Activated CD4-positive, alpha-beta T cell treated with anti-CD3 and anti-CD28 coated beads for 36 hours (primary cell): Measurements from ENCODE around the gene MMUT. TPM values are rescaled to one million over a fixed set of nuclear protein-coding genes. Genes with fewer than 3 reads are reported as not detected.
A peak's percentile ranks its signal among the peaks of the same experiment; 100 is the strongest.
"Not testable (repeated sequence)": the region's sequence is repeated elsewhere in the genome, so short reads cannot be mapped to it uniquely, and the experiment has no call there.

Source experiments
- ATAC-seq: fragments of 200-7000 bp; cut with Tn5 transposase; one replicate; pipeline ENCODE4 v1.10.0; 2021; ENCODE audit warnings: mild to moderate bottlenecking, moderate library complexity
- CTCF ChIA-PET: fragments of 350-600 bp; sonication (Branson Sonifier 250); formaldehyde crosslinking; loops from one replicate; lab custom pipeline; 2021; ENCODE audit warnings: antibody characterized with exemption; lab: Charles Lee
- POLR2A ChIA-PET: fragments of 350-600 bp; sonication (Branson Sonifier 250); formaldehyde crosslinking; loops from one replicate; lab custom pipeline; 2021; ENCODE audit warnings: antibody characterized with exemption, inconsistent platforms; lab: Charles Lee
- DNase-seq: peaks from one replicate; pipeline ENCODE4 v3.0.0-alpha.2; 2020
- H3K27ac Mint-ChIP-seq: one replicate; pipeline ENCODE4 v1.8.0; 2021; ENCODE audit warnings: mixed read lengths
- H3K27me3 Mint-ChIP-seq: one replicate; pipeline ENCODE4 v1.8.0; 2021; ENCODE audit warnings: mixed read lengths
- H3K36me3 Mint-ChIP-seq: one replicate; pipeline ENCODE4 v1.8.0; 2021; ENCODE audit warnings: low read depth, mixed read lengths
- H3K4me1 Mint-ChIP-seq: one replicate; pipeline ENCODE4 v1.8.0; 2021; ENCODE audit warnings: mixed read lengths
- H3K4me3 Mint-ChIP-seq: one replicate; pipeline ENCODE4 v1.8.0; 2021; ENCODE audit warnings: mild to moderate bottlenecking, moderate library complexity, mixed read lengths
- H3K9me3 Mint-ChIP-seq: one replicate; pipeline ENCODE4 v1.8.0; 2021; ENCODE audit warnings: low read depth, mixed read lengths
- intact Hi-C, 2 experiments: fragments of 100-400 bp; cut with DNase I in 1 of 2; cut with micrococcal nuclease in 1 of 2; formaldehyde crosslinking; loops; one replicate each; pipeline versions ENCODE4 v1.14.2 to v1.15.1; 2022 to 2024; cut with DNase I, micrococcal nuclease
- total RNA-seq, 2 experiments: library from RNA; stranded (reverse); gene quantifications; one replicate each; pipeline ENCODE4 v1.2.3, GENCODE V29; 2021

MMUT gene
- total RNA-seq, 2 experiments from 2014 or later, result 10.5 to 14.8 TPM

- DNase-seq, result no peak
- ChIA-PET POLR2A (no interaction called here), CTCF (no interaction called here)
- Mint-ChIP-seq H3K36me3 (peaks cover 2% of the 10 kb centered on the region), H3K27me3 (no peaks in the 10 kb centered on the region), H3K4me3 (no peak overlapping the region), H3K9me3 (no peaks in the 10 kb centered on the region), H3K4me1 (no peaks in the 10 kb centered on the region), H3K27ac (no peak overlapping the region)
- intact Hi-C loops, result no loop called here
- ATAC-seq, result no peak
These were observed 39.2 kb downstream of the MMUT start for GRCh38 chr6:49423817-49424216.

GRCh38 chr6:49416195-49416594 lies 46.9 kb downstream of the MMUT start:
- no peak for ATAC-seq
- CTCF ChIA-PET, result no interaction called here
- Mint-ChIP-seq H3K4me3 (no peak overlapping the region), H3K27ac (no peak overlapping the region), H3K9me3 (no peaks in the 10 kb centered on the region), H3K27me3 (peaks cover 11% of the 10 kb centered on the region), H3K4me1 (no peaks in the 10 kb centered on the region), H3K36me3 (no peaks in the 10 kb centered on the region)
- POLR2A ChIA-PET, result no interaction called here
- intact Hi-C loops, result no loop called here
- DNase-seq, result no peak

- no peak for ATAC-seq
- no peaks in the 10 kb centered on the region for H3K4me1 Mint-ChIP-seq
- DNase-seq, result no peak
- ChIA-PET CTCF (no interaction called here), POLR2A (no interaction called here)
- H3K36me3 Mint-ChIP-seq, result no peaks in the 10 kb centered on the region
- intact Hi-C loops, result no loop called here
- peaks cover 11% of the 10 kb centered on the region for H3K27me3 Mint-ChIP-seq
- no peak overlapping the region for H3K27ac Mint-ChIP-seq
- H3K9me3 Mint-ChIP-seq, result no peaks in the 10 kb centered on the region
- H3K4me3 Mint-ChIP-seq, result no peak overlapping the region
These were observed 47.7 kb downstream of the MMUT start for GRCh38 chr6:49415358-49415757.

- ChIA-PET CTCF (interaction anchor here (0.8 to 3.0 kb wide), 10 partner anchors 11 to 1623 kb away, joined by 3 to 18 read pairs (median 4); no protein-coding TSS in a partner anchor), POLR2A (no interaction called here)
- Mint-ChIP-seq H3K4me1 (no peaks in the 10 kb centered on the region), H3K9me3 (no peaks in the 10 kb centered on the region), H3K27me3 (peaks cover 15% of the 10 kb centered on the region), H3K36me3 (no peaks in the 10 kb centered on the region), H3K4me3 (no peak overlapping the region), H3K27ac (no peak overlapping the region)
- intact Hi-C loops, result loop anchor here (1.0 to 2.0 kb wide), 2 partner anchors 1622 kb away; no protein-coding TSS in a partner anchor
- ATAC-seq, result no peak
- DNase-seq, result no peak
These were observed 52.5 kb downstream of the MMUT start for GRCh38 chr6:49410564-49410963.

- H3K27me3 Mint-ChIP-seq, result peaks cover 13% of the 10 kb centered on the region
- intact Hi-C loops, result loop anchor here (1.0 to 2.0 kb wide), 2 partner anchors 1621 to 1622 kb away; no protein-coding TSS in a partner anchor
- H3K36me3 Mint-ChIP-seq, result no peaks in the 10 kb centered on the region
- H3K4me3 Mint-ChIP-seq, result no peak overlapping the region
- ATAC-seq, result no peak
- CTCF ChIA-PET, result interaction anchor here (0.6 to 3.0 kb wide), 15 partner anchors 11 to 1622 kb away, joined by 3 to 18 read pairs (median 4); no protein-coding TSS in a partner anchor
- no peak overlapping the region for H3K27ac Mint-ChIP-seq
- H3K4me1 Mint-ChIP-seq, result no peaks in the 10 kb centered on the region
- DNase-seq, result peak; percentile 80
- no peaks in the 10 kb centered on the region for H3K9me3 Mint-ChIP-seq
- POLR2A ChIA-PET, result no interaction called here
These were observed 53.0 kb downstream of the MMUT start for GRCh38 chr6:49409951-49410542.

- Mint-ChIP-seq H3K4me1 (no peaks in the 10 kb centered on the region), H3K36me3 (no peaks in the 10 kb centered on the region), H3K4me3 (no peak overlapping the region), H3K9me3 (no peaks in the 10 kb centered on the region), H3K27me3 (peaks cover 6% of the 10 kb centered on the region), H3K27ac (no peak overlapping the region)
- ATAC-seq, result no peak
- CTCF ChIA-PET, result interaction anchor here (0.7 to 0.9 kb wide), 2 partner anchors 1177 to 1618 kb away, joined by 3 read pairs; no protein-coding TSS in a partner anchor
- intact Hi-C loops, result no loop called here
- no peak for DNase-seq
- POLR2A ChIA-PET, result interaction anchor here (0.7 kb wide), 1 partner anchor 1551 kb away, joined by 3 read pairs; no protein-coding TSS in a partner anchor
These were observed 56.6 kb downstream of the MMUT start for GRCh38 chr6:49406250-49406970.

GRCh38 chr6:49401063-49401462 lies 62.0 kb downstream of the MMUT start:
- no peak for DNase-seq
- H3K4me1 Mint-ChIP-seq, result no peaks in the 10 kb centered on the region
- no peak for ATAC-seq
- ChIA-PET POLR2A (no interaction called here), CTCF (no interaction called here)
- no peak overlapping the region for H3K4me3 Mint-ChIP-seq
- intact Hi-C loops, result no loop called here
- H3K36me3 Mint-ChIP-seq, result no peaks in the 10 kb centered on the region
- H3K27ac Mint-ChIP-seq, result no peak overlapping the region
- peaks cover 6% of the 10 kb centered on the region for H3K27me3 Mint-ChIP-seq
- no peaks in the 10 kb centered on the region for H3K9me3 Mint-ChIP-seq

- H3K4me1 Mint-ChIP-seq, POLR2A ChIA-PET, H3K27me3 Mint-ChIP-seq: not testable (repeated sequence)
These were observed 76.2 kb downstream of the MMUT start for GRCh38 chr6:49386667-49387508.

GRCh38 chr6:49384904-49385303 lies 78.1 kb downstream of the MMUT start:
- no peak for DNase-seq
- Mint-ChIP-seq H3K4me1 (no peaks in the 10 kb centered on the region), H3K27me3 (no peaks in the 10 kb centered on the region), H3K4me3 (no peak overlapping the region), H3K27ac (no peak overlapping the region), H3K9me3 (no peaks in the 10 kb centered on the region), H3K36me3 (no peaks in the 10 kb centered on the region)
- ChIA-PET POLR2A (no interaction called here), CTCF (no interaction called here)
- intact Hi-C loops, result no loop called here
- no peak for ATAC-seq

More at GRCh38 chr6:49386667-49387508, 76.2 kb downstream of the MMUT start:
- H3K9me3 Mint-ChIP-seq, H3K36me3 Mint-ChIP-seq, DNase-seq, H3K27ac Mint-ChIP-seq, CTCF ChIA-PET, intact Hi-C loops, H3K4me3 Mint-ChIP-seq, ATAC-seq: not testable (repeated sequence)
